ENCODE results near the gene RNASE9. TPM values are rescaled to one million over a fixed set of nuclear protein-coding genes. Genes with fewer than 3 reads are reported as not detected.

The RNASE9 gene
- total RNA-seq, 2 donors from 2014 or later: not detected

- TF ChIP-seq CTCF (IDR thresholded peaks at IDR 0.05) (no peak), POLR2A (IDR thresholded peaks at IDR 0.05) (no peak)
- Histone ChIP-seq H3K4me1 (no peaks in the 10 kb centered on the region), H3K4me3 (no peak overlapping the region), H3K9me3 (no peaks in the 10 kb centered on the region), H3K27me3 (no peaks in the 10 kb centered on the region), H3K36me3 (replicated peaks in 1 of 2; ENCODE audit: insufficient read depth in 1 of 2, low read depth in 2 of 2) (no peaks in the 10 kb centered on the region), H3K27ac (no peak overlapping the region)
- ATAC-seq: no peak
- WGBS, 2 donors: 39 to 42% methylated on average over 2 of the region's 2 CpGs
- intact Hi-C loops (cut with DNase I): no loop called here
- no peak for DNase-seq
Measured at GRCh38 chr14:20557212-20557542, 3.7 kb downstream of the RNASE9 start.

GRCh38 chr14:20556500-20557211, 4.2 kb downstream of the RNASE9 start:
- no peaks in the 10 kb centered on the region for H3K4me1 ChIP-seq
- intact Hi-C loops (cut with DNase I): no loop called here
- H3K36me3 ChIP-seq (replicated peaks in 1 of 2; ENCODE audit: insufficient read depth in 1 of 2, low read depth in 2 of 2): no peaks in the 10 kb centered on the region
- H3K9me3 ChIP-seq: no peaks in the 10 kb centered on the region
- WGBS, 2 donors: 58 to 60% methylated on average over 11 of the region's 11 CpGs
- ATAC-seq (no peak), DNase-seq (no peak)
- H3K27ac ChIP-seq: no peak overlapping the region
- TF ChIP-seq POLR2A (IDR thresholded peaks at IDR 0.05): no peak
- no peak for TF ChIP-seq CTCF (IDR thresholded peaks at IDR 0.05)
- H3K27me3 ChIP-seq: no peaks in the 10 kb centered on the region
- H3K4me3 ChIP-seq: no peak overlapping the region

- Histone ChIP-seq H3K27ac (no peak overlapping the region), H3K4me3 (no peak overlapping the region), H3K9me3 (no peaks in the 10 kb centered on the region), H3K36me3 (replicated peaks in 1 of 2; ENCODE audit: insufficient read depth in 1 of 2, low read depth in 2 of 2) (no peaks in the 10 kb centered on the region), H3K27me3 (no peaks in the 10 kb centered on the region), H3K4me1 (no peaks in the 10 kb centered on the region)
- intact Hi-C loops (cut with DNase I): no loop called here
- DNase-seq (no peak), ATAC-seq (no peak)
- 75 to 82% methylated on average over 3 of the region's 3 CpGs for WGBS, 2 donors
- TF ChIP-seq CTCF (IDR thresholded peaks at IDR 0.05) (no peak), POLR2A (IDR thresholded peaks at IDR 0.05) (no peak)
Measured at GRCh38 chr14:20555845-20556244, 5.0 kb downstream of the RNASE9 start.

GRCh38 chr14:20553024-20553423, 7.8 kb downstream of the RNASE9 start:
- Histone ChIP-seq H3K4me3 (no peak overlapping the region), H3K4me1 (no peaks in the 10 kb centered on the region), H3K9me3 (no peaks in the 10 kb centered on the region), H3K27me3 (no peaks in the 10 kb centered on the region), H3K27ac (no peak overlapping the region), H3K36me3 (replicated peaks in 1 of 2; ENCODE audit: insufficient read depth in 1 of 2, low read depth in 2 of 2) (no peaks in the 10 kb centered on the region)
- no peak for ATAC-seq
- intact Hi-C loops (cut with DNase I): no loop called here
- TF ChIP-seq CTCF (IDR thresholded peaks at IDR 0.05) (no peak), POLR2A (IDR thresholded peaks at IDR 0.05) (no peak)
- no peak for DNase-seq

- TF ChIP-seq POLR2A (IDR thresholded peaks at IDR 0.05): no peak
- no peak for TF ChIP-seq CTCF (IDR thresholded peaks at IDR 0.05)
- no peak for DNase-seq
- no peaks in the 10 kb centered on the region for H3K36me3 ChIP-seq (replicated peaks in 1 of 2; ENCODE audit: insufficient read depth in 1 of 2, low read depth in 2 of 2)
Measured at GRCh38 chr14:20551606-20552005, 9.2 kb downstream of the RNASE9 start.

More at GRCh38 chr14:20551606-20552005, 9.2 kb downstream of the RNASE9 start:
- intact Hi-C loops (cut with DNase I): no loop called here
- H3K4me3 ChIP-seq: no peak overlapping the region
- no peak overlapping the region for H3K27ac ChIP-seq
- 91 to 96% methylated on average over 3 of the region's 3 CpGs for WGBS, 2 donors
- ATAC-seq: no peak
- H3K9me3 ChIP-seq: no peaks in the 10 kb centered on the region
- H3K4me1 ChIP-seq: no peaks in the 10 kb centered on the region
- no peaks in the 10 kb centered on the region for H3K27me3 ChIP-seq

All from body of pancreas (tissue), 4 donors.